ENCODE measurements around the gene KLK10.

Gene KLK10

DNA sequence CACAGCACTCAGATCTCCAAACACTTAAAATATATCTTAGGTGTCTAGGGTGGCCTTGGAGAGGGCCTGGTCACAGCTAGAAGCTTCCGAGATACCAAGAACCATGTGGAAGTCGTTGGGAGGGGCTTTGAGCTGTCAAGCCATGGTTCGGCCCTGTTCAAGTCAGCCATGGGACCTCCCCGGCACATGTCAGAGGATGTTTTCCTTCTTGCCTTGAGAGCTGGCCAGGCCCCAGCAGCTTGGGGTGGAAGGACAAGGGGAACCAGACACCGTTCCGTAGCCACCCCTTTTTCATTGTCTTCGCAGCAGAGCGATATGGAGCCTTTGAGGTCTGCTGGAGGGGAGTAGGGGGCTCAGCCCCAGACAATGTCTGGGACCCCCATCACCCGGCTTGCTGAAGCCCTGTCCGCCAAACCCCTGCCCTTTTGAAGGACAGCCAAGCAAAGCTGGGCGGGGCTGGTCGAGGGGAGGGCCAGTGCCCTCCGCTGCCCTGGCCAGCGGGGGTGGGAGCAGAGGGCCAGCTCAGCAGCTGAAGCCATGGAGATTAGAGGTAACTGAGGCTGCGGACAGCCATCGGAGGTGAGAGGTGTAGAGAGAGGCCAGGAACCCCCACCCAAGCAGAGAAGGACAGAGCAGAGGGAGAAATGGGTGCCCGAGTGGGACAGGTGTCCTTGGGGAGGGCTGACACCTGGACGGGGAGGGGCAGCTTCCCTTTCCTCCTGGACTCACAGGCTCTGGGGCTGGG is 6.5 kb upstream of the KLK10 start:
- DNase-seq = no peak

- no peak for DNase-seq
Measured at GRCh38 chr19:51025401-51025800, 5.9 kb upstream of the KLK10 start.

DNA sequence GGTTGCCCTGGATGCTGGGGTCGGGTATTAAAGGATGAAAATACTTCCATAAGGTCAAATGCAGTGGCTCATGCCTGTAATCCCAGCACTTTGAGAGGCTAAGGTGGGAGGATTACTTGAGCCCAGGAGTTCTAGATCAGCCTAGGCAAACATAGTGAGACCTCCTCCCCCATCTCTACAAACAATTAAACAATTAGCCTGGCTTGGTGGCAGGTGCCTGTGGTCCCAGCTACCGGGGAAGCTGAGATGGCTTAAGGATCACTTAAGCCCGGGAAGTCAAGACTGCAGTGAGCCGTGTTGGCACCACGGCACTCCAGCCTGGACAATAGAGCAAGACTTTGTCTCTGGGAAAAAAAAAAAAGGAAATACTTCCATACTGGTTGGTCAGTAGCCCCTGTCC is 5.4 kb upstream of the KLK10 start:
- no peak for DNase-seq

DNA sequence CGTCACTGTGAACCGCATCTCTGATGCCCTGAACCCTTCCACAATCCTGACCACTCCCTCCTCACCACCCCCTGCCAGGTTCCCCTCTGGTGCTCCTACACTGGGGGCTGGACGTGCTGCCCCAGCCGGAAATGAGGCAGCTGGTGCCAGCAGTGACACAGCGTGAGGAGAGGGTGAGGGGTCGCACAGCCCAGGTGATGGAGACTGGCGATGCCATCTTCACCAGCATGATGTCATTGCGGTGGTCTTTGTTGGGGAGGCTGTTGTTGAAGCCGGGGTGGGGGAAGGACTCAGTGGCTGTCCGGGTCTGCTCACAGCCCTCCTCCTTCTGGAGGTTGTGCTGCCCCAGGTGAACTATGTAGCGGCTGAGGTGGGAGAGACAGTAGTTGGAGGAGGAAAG is 4.4 kb upstream of the KLK10 start:
- DNase-seq = no peak

- DNase-seq = no peak
Measured at GRCh38 chr19:51022526-51022925, 3.0 kb upstream of the KLK10 start.

DNA sequence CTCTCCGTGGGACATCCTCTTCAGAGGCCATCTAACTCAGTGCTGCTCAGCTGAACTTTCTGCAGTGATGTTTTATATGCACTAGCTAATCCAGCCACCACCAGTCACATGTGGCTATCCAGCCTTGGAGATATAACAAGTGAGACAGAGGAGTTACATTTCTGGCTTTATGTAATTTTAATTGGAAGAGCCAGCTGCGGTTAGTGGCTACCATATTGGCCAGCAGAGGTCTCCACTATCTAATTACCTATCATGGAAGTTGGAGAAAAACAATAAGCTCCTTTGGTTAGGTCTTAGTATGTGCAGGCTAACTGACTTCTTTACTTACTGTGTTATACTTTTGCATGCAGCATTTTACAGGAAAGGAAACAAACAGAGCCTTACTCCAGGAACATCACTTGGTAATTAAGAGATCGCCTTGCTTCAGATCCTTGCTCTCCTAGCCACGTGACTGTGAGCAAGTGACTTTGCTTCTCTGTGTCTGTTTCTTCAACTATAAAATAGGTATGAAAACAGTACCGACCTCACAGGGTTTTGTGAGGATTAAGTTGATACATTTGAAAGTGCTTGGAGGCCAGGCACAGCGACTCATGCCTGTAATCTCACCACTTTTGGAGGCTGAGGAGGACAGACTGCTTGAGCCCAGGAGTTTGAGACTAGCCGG is 1.6 kb upstream of the KLK10 start:
- no peak for DNase-seq

DNA sequence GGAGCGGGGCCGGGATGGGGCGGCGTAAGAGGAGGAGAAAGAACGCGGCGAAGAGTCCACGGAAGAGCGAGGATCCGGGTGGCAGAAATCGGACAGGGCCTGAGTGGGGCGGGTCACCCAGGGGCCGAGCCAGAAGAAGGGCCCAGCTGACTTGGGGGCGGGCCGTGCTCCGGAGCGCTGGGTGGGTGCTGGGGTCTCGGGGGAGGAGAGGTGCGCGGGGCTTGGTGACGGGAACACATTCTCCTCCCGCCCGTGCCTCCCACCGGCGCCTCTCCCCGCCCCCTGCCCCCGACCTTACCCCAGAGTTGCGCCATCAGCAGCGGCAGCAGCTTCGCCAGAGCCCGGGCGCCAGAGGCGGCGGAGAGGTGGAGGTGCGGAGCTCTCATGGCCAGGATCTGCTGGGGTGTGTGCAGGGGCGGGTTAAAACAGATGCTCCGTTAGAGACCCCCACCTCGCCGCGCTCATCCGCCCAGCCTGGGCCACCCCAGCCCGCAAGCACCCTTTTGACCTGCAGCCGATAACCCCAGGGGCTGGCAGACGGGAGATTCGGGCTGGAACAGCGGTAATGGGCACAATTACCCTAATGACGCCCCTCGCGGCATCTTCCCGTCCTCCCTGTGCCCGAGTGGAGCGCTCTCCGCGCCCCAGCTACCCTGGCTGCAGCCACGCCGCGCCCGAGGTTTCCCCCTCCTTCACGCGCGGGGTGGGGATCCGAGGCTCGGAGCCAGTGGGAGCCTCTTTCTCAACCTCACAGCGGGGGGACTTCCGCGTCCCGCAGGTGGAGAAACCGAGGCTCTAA is 565 bp downstream of the KLK10 start:
- no peak for DNase-seq

GRCh38 chr19:51016798-51017683 is 2.5 kb downstream of the KLK10 start:
- peak; percentile 91 for DNase-seq

GRCh38 chr19:51015691-51016267 is 3.7 kb downstream of the KLK10 start:
- DNase-seq = no peak

DNA sequence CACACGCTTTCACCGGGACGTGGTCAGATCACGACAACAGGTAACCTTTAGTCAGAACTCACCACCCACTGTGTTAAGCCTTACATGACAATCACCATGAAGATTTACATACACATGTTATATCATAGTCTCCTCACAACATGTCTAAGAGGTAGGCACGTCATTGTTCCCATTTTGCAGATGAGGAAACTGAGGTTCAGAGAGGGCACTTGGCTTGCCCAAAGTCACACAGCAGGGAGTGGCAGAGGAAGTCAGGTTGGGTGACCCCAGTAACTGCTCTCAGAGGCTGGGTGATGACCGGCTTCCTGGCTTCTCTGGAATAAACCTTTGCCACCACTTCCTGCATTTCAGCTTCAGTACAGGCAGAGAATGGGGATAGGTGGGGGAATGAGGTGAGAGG is 5.3 kb downstream of the KLK10 start:
- DNase-seq = no peak

DNA sequence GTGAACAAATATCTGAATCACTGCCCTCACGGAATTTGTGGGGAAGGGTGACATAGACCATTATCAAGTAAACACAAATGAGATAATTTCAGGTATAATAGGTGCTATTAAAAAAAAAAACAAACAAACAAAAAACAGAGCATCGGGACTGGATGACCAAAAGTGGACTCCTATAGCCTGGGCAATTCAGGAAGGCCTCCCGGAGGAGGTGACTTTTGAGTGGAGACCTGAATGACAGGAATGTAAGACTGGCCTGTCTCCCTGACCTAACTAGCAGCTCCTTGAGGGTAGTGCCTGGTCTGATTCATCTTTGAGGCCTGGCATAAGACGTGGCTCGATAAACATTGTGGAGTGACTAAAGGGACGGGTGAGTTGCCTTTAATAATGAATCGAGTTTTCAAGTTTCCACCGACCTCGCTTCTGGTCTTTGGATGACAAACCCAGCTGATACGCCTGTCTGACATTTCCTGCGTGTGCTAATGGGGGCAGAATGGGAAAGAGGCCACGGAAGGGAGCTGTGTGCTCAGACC is 6.8 kb downstream of the KLK10 start:
- no peak for DNase-seq

GRCh38 chr19:51010066-51010795 is 9.3 kb downstream of the KLK10 start:
- no peak for DNase-seq

GRCh38 chr19:51009061-51009891 is 10.2 kb downstream of the KLK10 start:
- no peak for DNase-seq

DNA sequence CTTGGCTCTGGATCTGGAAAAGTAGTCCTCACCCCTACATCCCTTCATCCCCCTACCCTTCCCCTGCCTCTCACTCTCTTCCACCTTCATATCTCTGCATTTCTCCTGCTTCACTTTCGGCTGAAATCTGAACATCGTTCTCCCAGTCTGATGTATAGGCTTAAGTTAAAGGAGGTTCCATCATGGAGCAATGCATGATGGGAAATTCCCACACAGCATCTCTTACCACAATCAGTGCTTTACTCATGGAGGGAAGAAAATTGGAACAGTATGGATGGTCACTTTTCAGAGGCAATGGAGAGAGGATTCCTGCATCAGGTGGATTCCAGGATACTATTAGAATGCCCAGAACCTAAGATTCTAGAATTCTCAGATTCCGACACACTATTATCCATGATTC is 12.0 kb downstream of the KLK10 start:
- no peak for DNase-seq

DNA sequence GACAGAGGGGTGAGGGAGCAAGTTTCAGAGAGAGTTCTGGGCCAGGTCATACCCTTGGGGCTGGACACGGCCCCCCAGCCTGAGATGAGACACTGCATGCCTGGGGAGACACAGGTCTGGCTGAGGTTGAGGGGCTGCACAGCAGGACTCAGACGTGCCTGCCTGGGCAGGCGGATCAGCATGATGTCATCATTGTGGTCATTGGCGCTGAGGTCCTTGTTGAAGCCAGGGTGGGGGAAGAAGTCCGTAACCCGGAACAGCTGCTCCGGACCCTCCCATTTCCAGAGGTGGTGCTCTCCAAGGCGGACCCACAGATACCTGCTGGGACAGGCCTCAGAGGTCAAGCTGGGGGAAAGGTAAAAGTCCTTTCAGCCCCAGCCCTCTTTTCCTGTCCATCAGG is 13.1 kb downstream of the KLK10 start:
- DNase-seq = no peak

- DNase-seq = no peak
Measured at GRCh38 chr19:51005248-51005647, 14.3 kb downstream of the KLK10 start.

DNA sequence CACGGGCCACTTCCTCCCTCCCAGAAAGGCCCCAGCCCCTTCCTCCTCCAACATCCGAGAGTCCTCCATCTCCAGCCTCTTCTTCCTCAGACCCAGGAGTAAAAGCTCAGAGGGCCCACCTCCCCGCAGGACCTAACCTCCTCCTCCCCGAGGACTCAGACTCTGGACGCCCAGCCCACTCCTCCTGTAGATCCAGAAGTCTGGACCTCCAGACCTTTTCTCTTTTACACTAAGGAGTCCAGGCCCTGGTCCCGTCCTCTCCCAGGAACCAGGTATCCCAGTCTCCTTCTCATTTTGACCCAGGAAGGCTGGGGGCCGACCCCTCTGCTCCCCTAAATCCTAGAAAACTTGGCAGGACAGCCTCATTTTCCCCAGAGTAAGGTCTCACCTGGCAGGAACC is 16.2 kb downstream of the KLK10 start:
- DNase-seq = no peak

DNA sequence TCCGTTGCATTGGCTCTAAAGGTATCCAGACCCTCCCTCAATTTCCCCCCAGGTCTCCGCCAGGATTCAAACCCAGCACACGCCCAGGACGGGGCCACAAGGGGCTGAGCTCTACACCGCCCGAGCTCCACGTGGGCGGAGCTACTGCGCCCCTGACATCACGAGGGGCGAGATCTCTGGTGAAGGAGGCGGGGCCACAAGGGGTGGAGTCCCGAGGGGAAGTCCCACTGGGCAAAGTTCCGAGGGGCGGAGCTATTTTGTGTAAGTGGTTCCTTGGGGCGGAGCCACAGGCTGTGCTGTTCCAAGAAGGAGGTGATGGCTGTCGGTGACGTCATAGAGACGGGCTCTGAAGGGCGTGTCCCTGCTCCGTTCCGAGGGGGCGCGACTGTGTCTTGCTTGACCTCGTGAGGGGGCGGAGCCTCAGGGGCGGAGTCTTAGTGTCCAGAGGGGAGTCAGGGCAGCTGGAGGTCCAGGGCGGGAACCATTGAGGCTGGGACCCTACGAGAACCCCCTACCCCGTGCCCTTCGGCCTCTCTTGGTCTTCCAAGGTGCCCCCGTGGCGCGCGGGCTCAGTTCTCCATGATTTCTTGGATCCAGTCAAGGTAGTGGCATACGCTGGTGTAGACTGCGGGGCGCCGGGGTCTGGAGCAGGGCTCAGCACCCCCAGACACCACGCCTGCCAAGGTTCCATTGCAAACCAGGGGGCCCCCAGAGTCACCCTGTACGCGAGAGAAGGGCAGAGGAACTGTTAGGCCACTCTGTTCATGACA is 16.8 kb downstream of the KLK10 start:
- DNase-seq = no peak

- no peak for DNase-seq
Measured at GRCh38 chr19:51002089-51002532, 17.4 kb downstream of the KLK10 start.

GRCh38 chr19:51001515-51001914 is 18.0 kb downstream of the KLK10 start, which contains the start of gene KLK8:
KLK8 (minus strand) TSS chr19:51001604; CDS start chr19:51001167, 437 bp downstream.
- no peak for DNase-seq
